GM12878 (cell line): Measurements from ENCODE around the gene PCDHB6.

Experiments
- ATF7 ChIP-seq: fragments of 450-650 bp; IDR thresholded peaks from 2 replicates; pipeline ENCODE4 v1.6.1; 2016; ENCODE audit warnings: low read depth, mild to moderate bottlenecking
- NR2F1 ChIP-seq: fragments of 450-650 bp; conservative IDR thresholded peaks from 2 replicates; pipeline ENCODE4 v1.6.1; 2017; ENCODE audit warnings: mild to moderate bottlenecking
- POLR2A ChIP-seq: IDR thresholded peaks from 2 replicates; pipeline ENCODE4 v1.6.1; 2011; ENCODE audit warnings: low read depth, mild to moderate bottlenecking, low read length
- SP1 ChIP-seq: IDR thresholded peaks from one replicate; pipeline ENCODE4 v1.6.1; 2011; ENCODE audit warnings: low read depth, low read length
- ZZZ3 ChIP-seq: IDR thresholded peaks from 2 replicates; pipeline ENCODE4 v1.6.1; 2011; ENCODE audit warnings: low read depth; ENCODE audit not compliant: control insufficient read depth, insufficient read length
- TF ChIP-seq, protein P1 (sequence below): IDR thresholded peaks from 2 replicates; pipeline ENCODE4 v1.6.1; 2011; ENCODE audit warnings: low read depth, mild to moderate bottlenecking, low read length, moderate library complexity, borderline replicate concordance; ENCODE audit errors: extremely low read depth
- TF ChIP-seq, protein P2 (sequence below), 3 experiments: IDR thresholded peaks in 2 of 3; conservative IDR thresholded peaks in 1 of 3; 2 replicates each; pipeline ENCODE4 v1.5.1; 2011; ENCODE audit warnings: low read depth in 3 of 3, low read length in 3 of 3, mild to moderate bottlenecking in 3 of 3, control low read depth in 2 of 3, moderate library complexity in 2 of 3, inconsistent platforms in 1 of 3, mixed read lengths in 1 of 3; ENCODE audit not compliant: control insufficient read depth in 2 of 3, insufficient read depth in 1 of 3; ENCODE audit errors: extremely low read depth in 1 of 3

DNA sequence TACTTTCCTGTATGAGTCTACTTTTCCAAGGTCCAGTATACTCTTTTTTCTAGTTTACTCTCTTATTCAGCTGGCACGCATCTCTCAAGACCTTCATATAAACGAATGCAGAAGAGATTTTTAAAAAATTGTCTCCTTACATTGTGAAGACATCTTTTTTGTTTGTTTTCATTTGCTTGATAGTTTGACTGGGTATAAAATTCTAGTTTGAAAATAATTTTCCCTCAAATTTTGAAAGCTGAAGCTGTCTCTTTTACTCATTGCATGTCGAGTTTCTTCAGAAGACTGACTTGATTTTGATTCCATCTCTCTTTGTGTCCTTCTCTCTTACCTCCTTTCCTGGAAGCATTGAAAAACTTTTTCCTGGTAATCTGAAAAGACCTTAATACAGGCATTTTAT lies 46.5 kb downstream of the PCDHB6 start:
- TF ChIP-seq POLR2A: no peak
- no peak for TF ChIP-seq ZZZ3
- TF ChIP-seq NR2F1: no peak
- TF ChIP-seq ATF7: no peak
- TF ChIP-seq, protein P1, sequence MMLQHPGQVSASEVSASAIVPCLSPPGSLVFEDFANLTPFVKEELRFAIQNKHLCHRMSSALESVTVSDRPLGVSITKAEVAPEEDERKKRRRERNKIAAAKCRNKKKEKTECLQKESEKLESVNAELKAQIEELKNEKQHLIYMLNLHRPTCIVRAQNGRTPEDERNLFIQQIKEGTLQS: no peak
- TF ChIP-seq, protein P2, sequence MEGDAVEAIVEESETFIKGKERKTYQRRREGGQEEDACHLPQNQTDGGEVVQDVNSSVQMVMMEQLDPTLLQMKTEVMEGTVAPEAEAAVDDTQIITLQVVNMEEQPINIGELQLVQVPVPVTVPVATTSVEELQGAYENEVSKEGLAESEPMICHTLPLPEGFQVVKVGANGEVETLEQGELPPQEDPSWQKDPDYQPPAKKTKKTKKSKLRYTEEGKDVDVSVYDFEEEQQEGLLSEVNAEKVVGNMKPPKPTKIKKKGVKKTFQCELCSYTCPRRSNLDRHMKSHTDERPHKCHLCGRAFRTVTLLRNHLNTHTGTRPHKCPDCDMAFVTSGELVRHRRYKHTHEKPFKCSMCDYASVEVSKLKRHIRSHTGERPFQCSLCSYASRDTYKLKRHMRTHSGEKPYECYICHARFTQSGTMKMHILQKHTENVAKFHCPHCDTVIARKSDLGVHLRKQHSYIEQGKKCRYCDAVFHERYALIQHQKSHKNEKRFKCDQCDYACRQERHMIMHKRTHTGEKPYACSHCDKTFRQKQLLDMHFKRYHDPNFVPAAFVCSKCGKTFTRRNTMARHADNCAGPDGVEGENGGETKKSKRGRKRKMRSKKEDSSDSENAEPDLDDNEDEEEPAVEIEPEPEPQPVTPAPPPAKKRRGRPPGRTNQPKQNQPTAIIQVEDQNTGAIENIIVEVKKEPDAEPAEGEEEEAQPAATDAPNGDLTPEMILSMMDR (IDR thresholded peaks at IDR 0.05 in 2 of 3, conservative IDR thresholded peaks at IDR 0.05 in 1 of 3; ENCODE audit: control insufficient read depth in 2 of 3, extremely low read depth in 1 of 3, insufficient read depth in 1 of 3, low read depth in 3 of 3, low read length in 3 of 3): no peak
- TF ChIP-seq SP1: no peak
